ENCODE results near the gene ZNF280D.

GRCh38 chr15:56586206-56586605, 147.1 kb downstream of the ZNF280D start:
- TF ChIP-seq CTCF (IDR thresholded peaks at IDR 0.05) (no peak), POLR2AphosphoS5 (IDR thresholded peaks at IDR 0.05) (no peak), POLR2A (IDR thresholded peaks at IDR 0.05; ENCODE audit: low read depth) (no peak), EP300 (IDR thresholded peaks at IDR 0.05) (no peak)

Data from esophagus muscularis mucosa (tissue), 4 donors.